ENCODE results near the gene ZSWIM6. TPM values are rescaled to one million over a fixed set of nuclear protein-coding genes. Genes with fewer than 3 reads are reported as not detected.
"Not testable (repeated sequence)": the region's sequence is repeated elsewhere in the genome, so short reads cannot be mapped to it uniquely, and the experiment has no call there.

ZSWIM6 gene
- total and polyA plus RNA-seq, 2 donors = 6.0 to 21.4 TPM

- H3K27ac ChIP-seq (ENCODE audit: low read depth); DNase-seq (ENCODE audit: extremely low spot score); H3K4me3 ChIP-seq (ENCODE audit: low read depth, low read length); H3K36me3 ChIP-seq (ENCODE audit: insufficient read depth); H3K4me1 ChIP-seq (ENCODE audit: insufficient read depth): not testable (repeated sequence)
- 90% methylated on average over 4 of the region's 4 CpGs for WGBS
These were observed 74.4 kb downstream of the ZSWIM6 start for GRCh38 chr5:61406497-61406896.

DNA sequence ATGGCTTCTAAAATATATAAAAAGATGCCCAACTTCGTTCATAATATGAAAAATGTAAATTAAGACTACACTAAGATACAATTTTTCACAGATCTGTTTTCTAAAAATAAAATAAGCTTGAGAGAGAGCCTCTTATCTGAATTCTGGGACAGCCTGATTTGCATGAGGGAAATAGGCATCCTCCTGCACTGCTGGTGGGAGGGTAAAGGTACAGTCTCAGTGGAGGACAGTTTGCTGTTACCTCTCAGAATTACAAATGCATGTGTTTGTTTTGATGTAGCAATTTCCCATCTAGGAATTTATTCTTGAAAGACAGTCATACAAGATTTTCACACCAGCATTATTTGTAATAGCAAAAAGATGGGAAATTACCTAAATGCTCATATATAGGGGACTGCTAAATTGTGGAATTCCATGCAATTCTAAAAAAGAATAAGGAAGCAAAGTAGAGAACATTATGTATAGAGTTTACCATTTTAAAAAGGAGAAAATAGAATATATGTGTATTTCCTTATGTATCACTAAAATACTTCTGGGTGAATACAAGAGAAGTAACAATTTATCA lies 75.7 kb downstream of the ZSWIM6 start:
- 68% methylated on average over 1 of the region's 1 CpG for WGBS
- no peak for DNase-seq (ENCODE audit: extremely low spot score)
- Histone ChIP-seq H3K4me1 (ENCODE audit: insufficient read depth) (no peaks in the 10 kb centered on the region), H3K36me3 (ENCODE audit: insufficient read depth) (no peaks in the 10 kb centered on the region), H3K27ac (ENCODE audit: low read depth) (no peak overlapping the region), H3K4me3 (ENCODE audit: low read depth, low read length) (no peak overlapping the region)

GRCh38 chr5:61408476-61409168 lies 76.6 kb downstream of the ZSWIM6 start:
- under 1% methylated on average over 28 of the region's 28 CpGs for WGBS
- Histone ChIP-seq H3K4me3 (ENCODE audit: low read depth, low read length) (no peak overlapping the region), H3K36me3 (ENCODE audit: insufficient read depth) (no peaks in the 10 kb centered on the region), H3K27ac (ENCODE audit: low read depth) (no peak overlapping the region), H3K4me1 (ENCODE audit: insufficient read depth) (no peaks in the 10 kb centered on the region)
- peak; percentile 99 for DNase-seq (ENCODE audit: extremely low spot score)

- Histone ChIP-seq H3K4me3 (ENCODE audit: low read depth, low read length) (no peak overlapping the region), H3K27ac (ENCODE audit: low read depth) (no peak overlapping the region), H3K36me3 (ENCODE audit: insufficient read depth) (no peaks in the 10 kb centered on the region), H3K4me1 (ENCODE audit: insufficient read depth) (no peaks in the 10 kb centered on the region)
- WGBS = 14% methylated on average over 2 of the region's 2 CpGs
- DNase-seq (ENCODE audit: extremely low spot score) = peak; percentile 45
These were observed 77.5 kb downstream of the ZSWIM6 start for GRCh38 chr5:61409568-61409967.

GRCh38 chr5:61410811-61411210 lies 78.8 kb downstream of the ZSWIM6 start:
- no peak overlapping the region for H3K27ac ChIP-seq (ENCODE audit: low read depth)
- H3K4me3 ChIP-seq (ENCODE audit: low read depth, low read length) = no peak overlapping the region
- DNase-seq (ENCODE audit: extremely low spot score) = no peak
- no peaks in the 10 kb centered on the region for H3K36me3 ChIP-seq (ENCODE audit: insufficient read depth)
- H3K4me1 ChIP-seq (ENCODE audit: insufficient read depth) = no peaks in the 10 kb centered on the region
- 80% methylated on average over 5 of the region's 5 CpGs for WGBS

GRCh38 chr5:61412361-61412760 lies 80.3 kb downstream of the ZSWIM6 start:
- H3K27ac ChIP-seq (ENCODE audit: low read depth) = no peak overlapping the region
- WGBS = 39% methylated on average over 2 of the region's 2 CpGs

GRCh38 chr5:61413205-61413604 lies 81.1 kb downstream of the ZSWIM6 start:
- not testable (repeated sequence) for H3K4me1 ChIP-seq (ENCODE audit: insufficient read depth); H3K4me3 ChIP-seq (ENCODE audit: low read depth, low read length); H3K36me3 ChIP-seq (ENCODE audit: insufficient read depth); DNase-seq (ENCODE audit: extremely low spot score); H3K27ac ChIP-seq (ENCODE audit: low read depth)
- WGBS = 99% methylated on average over 2 of the region's 2 CpGs

More at GRCh38 chr5:61412361-61412760, 80.3 kb downstream of the ZSWIM6 start:
- Histone ChIP-seq H3K36me3 (ENCODE audit: insufficient read depth) (no peaks in the 10 kb centered on the region), H3K4me1 (ENCODE audit: insufficient read depth) (no peaks in the 10 kb centered on the region), H3K4me3 (ENCODE audit: low read depth, low read length) (no peak overlapping the region)
- DNase-seq (ENCODE audit: extremely low spot score) = no peak

DNA sequence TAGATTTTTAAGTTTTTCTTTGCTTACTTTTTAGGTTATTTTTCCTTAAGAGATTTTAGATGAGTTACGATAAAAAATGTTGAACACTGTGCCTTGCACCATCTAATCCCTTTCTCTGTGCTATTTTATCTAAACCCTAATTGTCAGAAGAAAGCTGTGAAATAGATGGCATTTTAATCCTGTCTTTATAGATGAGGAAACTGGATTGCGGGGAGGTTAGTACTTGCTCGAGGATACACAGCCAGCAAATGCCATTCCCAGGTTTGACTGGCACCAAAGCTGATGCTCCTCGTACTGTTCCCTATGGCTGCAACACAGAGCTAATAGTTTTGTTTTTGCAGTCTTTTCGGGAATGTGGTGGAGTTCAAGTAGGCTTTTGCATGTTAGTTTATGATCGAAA lies 82.7 kb downstream of the ZSWIM6 start:
- 87% methylated on average over 6 of the region's 6 CpGs for WGBS
- H3K36me3 ChIP-seq (ENCODE audit: insufficient read depth) = no peaks in the 10 kb centered on the region
- no peak overlapping the region for H3K27ac ChIP-seq (ENCODE audit: low read depth)
- H3K4me3 ChIP-seq (ENCODE audit: low read depth, low read length) = no peak overlapping the region
- DNase-seq (ENCODE audit: extremely low spot score) = no peak
- no peaks in the 10 kb centered on the region for H3K4me1 ChIP-seq (ENCODE audit: insufficient read depth)

DNA sequence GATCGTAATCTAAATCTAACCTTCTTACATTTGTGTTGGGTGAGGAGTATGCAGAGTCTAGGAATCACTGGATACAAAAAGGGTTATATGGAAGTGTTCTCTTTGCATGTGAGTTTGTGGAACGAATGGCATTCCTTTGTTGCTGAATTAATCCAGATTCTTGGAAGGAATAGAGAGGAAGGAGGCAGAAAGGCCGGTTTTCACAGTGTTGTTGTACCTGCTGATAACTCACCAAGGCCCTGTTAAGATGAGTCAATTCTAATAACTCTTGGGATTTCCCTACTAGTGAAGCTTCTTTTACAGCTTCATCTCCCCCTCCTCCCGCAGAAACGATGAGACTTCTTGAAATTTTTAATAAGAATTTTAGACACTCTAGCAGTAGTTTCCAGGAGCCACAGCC lies 84.0 kb downstream of the ZSWIM6 start:
- Histone ChIP-seq H3K4me1 (ENCODE audit: insufficient read depth) (no peaks in the 10 kb centered on the region), H3K27ac (ENCODE audit: low read depth) (no peak overlapping the region), H3K4me3 (ENCODE audit: low read depth, low read length) (no peak overlapping the region), H3K36me3 (ENCODE audit: insufficient read depth) (no peaks in the 10 kb centered on the region)
- 42% methylated on average over 5 of the region's 5 CpGs for WGBS
- DNase-seq (ENCODE audit: extremely low spot score) = no peak

DNA sequence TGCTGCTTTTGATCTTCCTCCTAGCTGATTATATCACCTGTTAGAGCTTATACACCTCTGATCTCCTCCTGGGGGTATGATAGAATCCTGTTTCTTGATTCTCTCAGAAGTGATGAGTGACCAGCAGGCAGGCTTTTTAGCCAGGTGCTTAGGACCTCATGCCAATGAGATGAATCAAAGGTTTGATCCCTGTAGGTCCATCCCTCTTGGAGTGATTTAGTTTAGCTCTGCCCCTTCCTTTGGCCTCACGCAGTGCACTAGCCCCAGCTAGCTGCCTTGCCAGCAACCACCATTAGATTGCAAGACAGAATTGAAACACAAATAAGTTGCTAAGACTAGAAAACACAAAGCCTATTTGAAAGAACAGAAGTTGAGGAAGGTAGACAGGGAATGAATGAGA lies 84.4 kb downstream of the ZSWIM6 start:
- WGBS = 68% methylated on average over 1 of the region's 1 CpG
- no peaks in the 10 kb centered on the region for H3K36me3 ChIP-seq (ENCODE audit: insufficient read depth)
- no peaks in the 10 kb centered on the region for H3K4me1 ChIP-seq (ENCODE audit: insufficient read depth)
- no peak overlapping the region for H3K4me3 ChIP-seq (ENCODE audit: low read depth, low read length)
- no peak overlapping the region for H3K27ac ChIP-seq (ENCODE audit: low read depth)
- DNase-seq (ENCODE audit: extremely low spot score) = no peak

DNA sequence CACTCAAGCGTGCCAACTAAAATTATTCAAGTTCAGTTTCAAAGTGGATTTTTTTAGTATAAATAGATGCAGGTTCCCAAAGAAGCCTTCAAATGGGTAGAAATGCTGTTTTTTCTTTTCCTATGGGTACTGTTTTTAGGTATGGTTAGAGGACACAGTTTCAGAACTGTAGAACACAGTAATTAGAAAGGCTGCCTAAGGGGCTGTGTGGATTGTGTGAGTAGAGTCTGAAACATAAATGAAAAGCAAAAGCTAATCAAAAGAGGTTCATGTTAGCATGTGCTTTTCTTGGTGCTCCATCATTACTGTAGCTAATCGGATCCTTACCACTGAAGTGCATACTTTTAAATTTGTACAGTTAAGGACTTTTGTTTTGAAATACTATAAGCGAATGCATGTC lies 85.3 kb downstream of the ZSWIM6 start:
- WGBS = 68% methylated on average over 3 of the region's 3 CpGs
- Histone ChIP-seq H3K4me1 (ENCODE audit: insufficient read depth) (no peaks in the 10 kb centered on the region), H3K36me3 (ENCODE audit: insufficient read depth) (no peaks in the 10 kb centered on the region), H3K27ac (ENCODE audit: low read depth) (no peak overlapping the region), H3K4me3 (ENCODE audit: low read depth, low read length) (no peak overlapping the region)
- no peak for DNase-seq (ENCODE audit: extremely low spot score)

GRCh38 chr5:61417851-61418250 lies 85.8 kb downstream of the ZSWIM6 start:
- H3K36me3 ChIP-seq (ENCODE audit: insufficient read depth) = no peaks in the 10 kb centered on the region
- no peaks in the 10 kb centered on the region for H3K4me1 ChIP-seq (ENCODE audit: insufficient read depth)
- H3K27ac ChIP-seq (ENCODE audit: low read depth) = no peak overlapping the region
- 58% methylated on average over 1 of the region's 1 CpG for WGBS
- H3K4me3 ChIP-seq (ENCODE audit: low read depth, low read length) = no peak overlapping the region
- no peak for DNase-seq (ENCODE audit: extremely low spot score)

- no peak for DNase-seq (ENCODE audit: extremely low spot score)
- no peak overlapping the region for H3K27ac ChIP-seq (ENCODE audit: low read depth)
- H3K4me1 ChIP-seq (ENCODE audit: insufficient read depth) = no peaks in the 10 kb centered on the region
- WGBS = over 99% methylated on average over 2 of the region's 2 CpGs
- no peaks in the 10 kb centered on the region for H3K36me3 ChIP-seq (ENCODE audit: insufficient read depth)
- no peak overlapping the region for H3K4me3 ChIP-seq (ENCODE audit: low read depth, low read length)
These were observed 87.0 kb downstream of the ZSWIM6 start for GRCh38 chr5:61419106-61419505.

DNA sequence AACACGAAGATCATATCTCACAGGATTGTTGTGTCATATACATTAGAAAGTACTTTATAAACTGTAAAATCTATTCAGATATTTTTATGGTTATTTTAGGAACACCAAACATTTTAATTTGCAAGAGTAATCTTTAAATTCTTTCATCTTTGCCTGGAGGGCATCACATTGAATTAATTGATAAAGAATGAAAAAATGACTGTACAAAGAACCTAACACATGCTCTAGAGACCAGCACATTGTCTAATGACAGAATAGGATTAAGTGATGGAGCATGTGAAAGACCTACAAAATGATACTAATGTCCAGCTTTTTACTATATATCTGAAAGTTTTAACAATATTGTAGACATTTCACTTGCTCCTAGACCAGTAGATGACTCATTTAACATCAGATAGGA lies 88.0 kb downstream of the ZSWIM6 start:
- DNase-seq (ENCODE audit: extremely low spot score) = no peak
- WGBS = 83% methylated on average over 1 of the region's 1 CpG
- Histone ChIP-seq H3K4me3 (ENCODE audit: low read depth, low read length) (no peak overlapping the region), H3K27ac (ENCODE audit: low read depth) (no peak overlapping the region), H3K4me1 (ENCODE audit: insufficient read depth) (no peaks in the 10 kb centered on the region), H3K36me3 (ENCODE audit: insufficient read depth) (no peaks in the 10 kb centered on the region)
